OCI-LY1 (cell line): ENCODE measurements around the gene C11orf65.

Experiments used
- H2AFZ ChIP-seq: fragments of 200-600 bp; sonication (generic), shearing (Covaris generic); 2 replicates; pipeline ENCODE4 v1.6.0; 2014; ENCODE audit warnings: antibody characterized with exemption, mild to moderate bottlenecking, low read length
- H3F3A ChIP-seq: fragments of 200-600 bp; sonication (generic), shearing (Covaris generic); 2 replicates; pipeline ENCODE4 v1.6.0; 2014; ENCODE audit warnings: mild to moderate bottlenecking, antibody characterized with exemption, low read length, moderate library complexity; ENCODE audit not compliant: insufficient read depth
- H3K27ac ChIP-seq: fragments of 200-600 bp; sonication (generic); 2 replicates; pipeline ENCODE4 v1.5.1; 2014; ENCODE audit warnings: low read length, mixed run types, mild to moderate bottlenecking, low read depth; ENCODE audit not compliant: poor library complexity, severe bottlenecking
- H3K27me3 ChIP-seq: fragments of 200-600 bp; sonication (generic); 2 replicates; pipeline ENCODE4 v1.6.0; 2014; ENCODE audit warnings: antibody characterized with exemption, mild to moderate bottlenecking, low read length, moderate library complexity; ENCODE audit not compliant: insufficient read depth
- H3K36me3 ChIP-seq: fragments of 200-600 bp; sonication (generic); 2 replicates; pipeline ENCODE4 v1.6.1; 2014; ENCODE audit warnings: mild to moderate bottlenecking, antibody characterized with exemption, low read length, moderate library complexity, mixed read lengths; ENCODE audit not compliant: insufficient read depth
- H3K4me1 ChIP-seq: fragments of 200-600 bp; sonication (generic); 2 replicates; pipeline ENCODE4 v1.5.1; 2014; ENCODE audit warnings: mild to moderate bottlenecking, low read length, moderate library complexity; ENCODE audit not compliant: insufficient read depth, severe bottlenecking
- H3K4me2 ChIP-seq: fragments of 200-600 bp; sonication (generic), shearing (Covaris generic); 2 replicates; pipeline ENCODE4 v1.6.1; 2014; ENCODE audit warnings: low read length
- H3K4me3 ChIP-seq: fragments of 200-600 bp; sonication (generic); 2 replicates; pipeline ENCODE4 v1.5.1; 2014; ENCODE audit warnings: low read length, low read depth, mild to moderate bottlenecking, mixed read lengths; ENCODE audit not compliant: poor library complexity, severe bottlenecking
- H3K79me2 ChIP-seq: fragments of 200-600 bp; shearing (Covaris generic); 2 replicates; pipeline ENCODE4 v1.6.1; 2016; ENCODE audit warnings: mixed run types, low read length, mixed read lengths; ENCODE audit not compliant: insufficient read depth
- H3K9ac ChIP-seq: fragments of 200-600 bp; sonication (generic), shearing (Covaris generic); 2 replicates; pipeline ENCODE4 v1.6.1; 2014; ENCODE audit warnings: mild to moderate bottlenecking, low read length, mixed read lengths
- H3K9me2 ChIP-seq: fragments of 200-600 bp; sonication (generic), shearing (Covaris generic); 2 replicates; pipeline ENCODE4 v1.6.1; 2014; ENCODE audit warnings: low read depth, mild to moderate bottlenecking, low read length, mixed read lengths
- H3K9me3 ChIP-seq: fragments of 200-600 bp; shearing (Covaris generic); 2 replicates; pipeline ENCODE4 v1.6.1; 2014; ENCODE audit warnings: low read length, mixed read lengths
- H4K20me1 ChIP-seq: fragments of 200-600 bp; sonication (generic), shearing (Covaris generic); 2 replicates; pipeline ENCODE4 v1.6.0; 2016; ENCODE audit warnings: mild to moderate bottlenecking, low read length; ENCODE audit not compliant: insufficient read depth
- CTCF ChIP-seq: fragments of 200-600 bp; sonication (generic), shearing (Covaris generic); IDR thresholded peaks from 2 replicates; pipeline ENCODE4 v1.5.1; 2017; ENCODE audit warnings: mild to moderate bottlenecking, antibody characterized with exemption, low read length, moderate library complexity, mixed read lengths
- EZH2 ChIP-seq: fragments of 200-600 bp; sonication (generic), shearing (Covaris generic); IDR thresholded peaks from 2 replicates; pipeline ENCODE4 v1.8.0; 2017; ENCODE audit warnings: borderline replicate concordance, mixed run types, mild to moderate bottlenecking, antibody characterized with exemption, low read length, moderate library complexity, mixed read lengths

The C11orf65 gene

GRCh38 chr11:108467091-108467823 lies at the start of gene C11orf65:
Gene C11orf65 (minus strand): TSS chr11:108467529. CDS start chr11:108461559, 5,970 bp downstream.
- Histone ChIP-seq H3K27me3 (no peaks in the 10 kb centered on the region), H4K20me1 (no peaks in the 10 kb centered on the region)
- TF ChIP-seq EZH2 (no peak), CTCF (no peak)

GRCh38 chr11:108516125-108516524 lies 48.8 kb upstream of the C11orf65 start:
- H3K9me2 ChIP-seq: no peaks in the 10 kb centered on the region
- no peaks in the 10 kb centered on the region for H3K36me3 ChIP-seq
- H3K27ac ChIP-seq: no peak overlapping the region
- H3F3A ChIP-seq: no peaks in the 10 kb centered on the region
- no peaks in the 10 kb centered on the region for H3K9me3 ChIP-seq
- no peaks in the 10 kb centered on the region for H3K27me3 ChIP-seq
- H3K9ac ChIP-seq: no peak overlapping the region
- no peaks in the 10 kb centered on the region for H3K4me1 ChIP-seq
- H3K79me2 ChIP-seq: no peaks in the 10 kb centered on the region
- no peak overlapping the region for H2AFZ ChIP-seq
- H3K4me3 ChIP-seq: no peak overlapping the region
- TF ChIP-seq EZH2 (no peak), CTCF (no peak)
- no peaks in the 10 kb centered on the region for H4K20me1 ChIP-seq
- no peak overlapping the region for H3K4me2 ChIP-seq

More at GRCh38 chr11:108467091-108467823, at the start of gene C11orf65:
- Histone ChIP-seq H3K79me2 (no peaks in the 10 kb centered on the region), H3K4me2 (peak within 1 kb of the TSS; percentile 85), H3F3A (no peaks in the 10 kb centered on the region), H3K9me2 (no peaks in the 10 kb centered on the region), H3K4me1 (peaks cover 18% of the 10 kb centered on the region), H3K4me3 (peak within 1 kb of the TSS; percentile 92), H3K27ac (peak within 1 kb of the TSS; percentile 31), H2AFZ (peak within 1 kb of the TSS; percentile 90), H3K36me3 (no peaks in the 10 kb centered on the region), H3K9ac (peak within 1 kb of the TSS; percentile 89), H3K9me3 (no peaks in the 10 kb centered on the region)

GRCh38 chr11:108512708-108513107 lies 45.4 kb upstream of the C11orf65 start:
- no peak overlapping the region for H3K4me3 ChIP-seq
- H3K27me3 ChIP-seq: no peaks in the 10 kb centered on the region
- no peak overlapping the region for H3K27ac ChIP-seq
- no peaks in the 10 kb centered on the region for H3K79me2 ChIP-seq
- H3K4me2 ChIP-seq: no peak overlapping the region
- no peak for TF ChIP-seq CTCF
- no peak for TF ChIP-seq EZH2
- no peak overlapping the region for H2AFZ ChIP-seq
- H3K36me3 ChIP-seq: no peaks in the 10 kb centered on the region
- no peaks in the 10 kb centered on the region for H4K20me1 ChIP-seq
- H3K9me2 ChIP-seq: no peaks in the 10 kb centered on the region
- no peaks in the 10 kb centered on the region for H3K9me3 ChIP-seq
- no peak overlapping the region for H3K9ac ChIP-seq
- no peaks in the 10 kb centered on the region for H3K4me1 ChIP-seq
- H3F3A ChIP-seq: no peaks in the 10 kb centered on the region
